DND-41 (cell line): Measurements from ENCODE around the gene AATK.

Experiments
- ATAC-seq: fragments of 200-7000 bp; cut with Tn5 transposase; 3 replicates; pipeline ENCODE4 v1.9.1; 2021; ENCODE audit warnings: low read depth; ENCODE audit not compliant: insufficient read depth
- DNase-seq: peaks from one replicate; pipeline ENCODE4 v3.0.0-alpha.2; 2020
- H2AFZ ChIP-seq: 2 replicates; pipeline ENCODE4 v1.6.0; 2012; ENCODE audit warnings: low read depth, low read length
- H3K27ac ChIP-seq: 2 replicates; pipeline ENCODE4 v1.5.1; 2012; ENCODE audit warnings: low read length, inconsistent platforms
- H3K27me3 ChIP-seq: fragments of 200-600 bp; sonication (generic); 2 replicates; pipeline ENCODE4 v1.6.0; 2012; ENCODE audit warnings: low read length, mild to moderate bottlenecking, inconsistent platforms; ENCODE audit not compliant: insufficient read depth, poor library complexity
- H3K36me3 ChIP-seq: 2 replicates; pipeline ENCODE4 v1.5.1; 2012; ENCODE audit warnings: low read length, inconsistent platforms; ENCODE audit not compliant: insufficient read depth
- H3K4me1 ChIP-seq: 2 replicates; pipeline ENCODE4 v1.5.1; 2012; ENCODE audit warnings: mild to moderate bottlenecking, low read length; ENCODE audit not compliant: insufficient read depth
- H3K4me2 ChIP-seq: 2 replicates; pipeline ENCODE4 v1.6.0; 2012; ENCODE audit warnings: mild to moderate bottlenecking, moderate library complexity, low read length, inconsistent platforms; ENCODE audit not compliant: insufficient read depth
- H3K4me3 ChIP-seq, 2 experiments: fragments of 200-600 bp in 1 of 2; shearing (Covaris generic) in 1 of 2; 2 replicates each; pipeline ENCODE4 v1.5.1; 2012 to 2016; ENCODE audit warnings: inconsistent platforms in 2 of 2, low read length in 2 of 2, mild to moderate bottlenecking in 2 of 2, low read depth in 1 of 2, moderate library complexity in 1 of 2
- H3K79me2 ChIP-seq: 2 replicates; pipeline ENCODE4 v1.6.0; 2012; ENCODE audit warnings: low read length, inconsistent platforms; ENCODE audit not compliant: insufficient read depth
- H3K9ac ChIP-seq: 2 replicates; pipeline ENCODE4 v1.6.0; 2012; ENCODE audit warnings: low read depth, mild to moderate bottlenecking, inconsistent platforms, low read length, moderate library complexity
- H3K9me3 ChIP-seq: 2 replicates; pipeline ENCODE4 v1.5.1; 2012; ENCODE audit warnings: low read length, moderate library complexity, mild to moderate bottlenecking, inconsistent platforms; ENCODE audit not compliant: insufficient read depth, severe bottlenecking
- H4K20me1 ChIP-seq: 2 replicates; pipeline ENCODE4 v1.6.0; 2012; ENCODE audit warnings: low read length; ENCODE audit not compliant: insufficient read depth
- EZH2 ChIP-seq: IDR thresholded peaks from 3 replicates; pipeline ENCODE4 v1.6.1; 2012; ENCODE audit warnings: borderline replicate concordance, low read depth, mild to moderate bottlenecking, moderate library complexity, low read length, inconsistent platforms; ENCODE audit not compliant: severe bottlenecking
- TF ChIP-seq, protein P1 (sequence below): IDR thresholded peaks from 2 replicates; pipeline ENCODE4 v1.5.1; 2012; ENCODE audit warnings: borderline replicate concordance, low read length, moderate library complexity, mild to moderate bottlenecking; ENCODE audit not compliant: poor library complexity, severe bottlenecking; ENCODE audit errors: extremely low read depth

The AATK gene

DNA sequence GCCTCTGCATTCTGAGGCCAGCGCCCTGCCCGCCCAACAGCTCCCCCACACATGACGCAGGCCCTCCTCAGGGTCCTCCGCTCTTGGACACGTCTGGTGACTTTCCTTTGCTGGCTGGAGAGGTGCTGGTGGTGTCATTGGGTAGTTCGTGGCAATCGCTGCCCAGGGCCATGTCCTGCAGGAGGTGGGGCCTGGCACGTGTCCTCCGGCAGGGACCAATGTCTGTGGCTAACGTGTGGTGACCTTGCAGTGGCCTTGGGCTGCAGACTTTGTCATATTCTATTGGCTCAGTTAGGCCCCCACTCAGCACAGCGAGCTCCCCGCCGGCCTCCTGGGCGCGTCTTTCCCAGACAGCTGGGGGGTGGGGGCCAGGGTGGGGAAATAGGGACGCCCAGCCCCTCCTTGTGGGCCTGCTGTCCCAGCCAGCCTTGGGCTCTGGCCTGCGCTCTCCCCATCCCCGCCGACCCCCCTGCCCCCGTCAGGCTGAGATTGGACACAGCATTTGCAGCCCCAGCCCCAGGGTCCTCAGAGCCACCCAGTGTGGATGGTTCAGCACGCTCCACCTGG, 52.8 kb downstream of the AATK start:
- no peaks in the 10 kb centered on the region for H3K36me3 ChIP-seq
- ATAC-seq = no peak
- no peak overlapping the region for H3K4me3 ChIP-seq
- no peak for DNase-seq
- H4K20me1 ChIP-seq = peaks cover 5% of the 10 kb centered on the region; the same call in 1 of the 2 replicates
- H3K27me3 ChIP-seq = no peaks in the 10 kb centered on the region
- no peaks in the 10 kb centered on the region for H3K4me1 ChIP-seq
- no peaks in the 10 kb centered on the region for H3K9me3 ChIP-seq
- H3K79me2 ChIP-seq = no peaks in the 10 kb centered on the region
- H3K9ac ChIP-seq = no peak overlapping the region
- no peak overlapping the region for H3K27ac ChIP-seq
- TF ChIP-seq, protein P1, sequence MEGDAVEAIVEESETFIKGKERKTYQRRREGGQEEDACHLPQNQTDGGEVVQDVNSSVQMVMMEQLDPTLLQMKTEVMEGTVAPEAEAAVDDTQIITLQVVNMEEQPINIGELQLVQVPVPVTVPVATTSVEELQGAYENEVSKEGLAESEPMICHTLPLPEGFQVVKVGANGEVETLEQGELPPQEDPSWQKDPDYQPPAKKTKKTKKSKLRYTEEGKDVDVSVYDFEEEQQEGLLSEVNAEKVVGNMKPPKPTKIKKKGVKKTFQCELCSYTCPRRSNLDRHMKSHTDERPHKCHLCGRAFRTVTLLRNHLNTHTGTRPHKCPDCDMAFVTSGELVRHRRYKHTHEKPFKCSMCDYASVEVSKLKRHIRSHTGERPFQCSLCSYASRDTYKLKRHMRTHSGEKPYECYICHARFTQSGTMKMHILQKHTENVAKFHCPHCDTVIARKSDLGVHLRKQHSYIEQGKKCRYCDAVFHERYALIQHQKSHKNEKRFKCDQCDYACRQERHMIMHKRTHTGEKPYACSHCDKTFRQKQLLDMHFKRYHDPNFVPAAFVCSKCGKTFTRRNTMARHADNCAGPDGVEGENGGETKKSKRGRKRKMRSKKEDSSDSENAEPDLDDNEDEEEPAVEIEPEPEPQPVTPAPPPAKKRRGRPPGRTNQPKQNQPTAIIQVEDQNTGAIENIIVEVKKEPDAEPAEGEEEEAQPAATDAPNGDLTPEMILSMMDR = no peak
- no peak for TF ChIP-seq EZH2
- no peak overlapping the region for H3K4me2 ChIP-seq
- no peak overlapping the region for H2AFZ ChIP-seq

DNA sequence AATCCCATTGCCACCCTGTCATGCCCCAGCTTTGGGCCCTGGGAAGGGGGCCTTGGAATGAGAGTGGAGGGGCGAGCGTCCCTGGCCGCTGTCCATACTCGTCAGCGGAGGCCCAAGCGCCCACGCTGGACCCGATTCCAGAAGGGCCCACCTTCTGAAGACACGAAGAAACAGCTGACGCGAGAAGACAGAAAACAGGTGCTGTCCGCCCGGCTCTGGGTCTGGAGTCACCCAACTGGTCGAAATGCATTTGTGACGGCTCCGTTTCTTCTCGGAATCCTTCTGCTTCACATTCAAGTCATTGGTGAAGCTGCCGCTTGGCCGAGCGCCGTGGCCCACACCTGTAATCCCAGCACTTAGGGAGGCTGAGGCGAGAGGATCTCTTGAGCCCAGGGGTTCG, 53.6 kb downstream of the AATK start:
- Histone ChIP-seq H3K27me3 (no peaks in the 10 kb centered on the region), H3K36me3 (no peaks in the 10 kb centered on the region), H3K4me2 (no peak overlapping the region), H3K9me3 (no peaks in the 10 kb centered on the region), H2AFZ (no peak overlapping the region), H4K20me1 (peaks cover 5% of the 10 kb centered on the region; the same call in 1 of the 2 replicates), H3K9ac (no peak overlapping the region), H3K4me1 (no peaks in the 10 kb centered on the region), H3K4me3 (no peak overlapping the region), H3K27ac (no peak overlapping the region), H3K79me2 (no peaks in the 10 kb centered on the region)
- ATAC-seq (no peak), DNase-seq (no peak)
- TF ChIP-seq, protein P1 = no peak
- no peak for TF ChIP-seq EZH2

DNA sequence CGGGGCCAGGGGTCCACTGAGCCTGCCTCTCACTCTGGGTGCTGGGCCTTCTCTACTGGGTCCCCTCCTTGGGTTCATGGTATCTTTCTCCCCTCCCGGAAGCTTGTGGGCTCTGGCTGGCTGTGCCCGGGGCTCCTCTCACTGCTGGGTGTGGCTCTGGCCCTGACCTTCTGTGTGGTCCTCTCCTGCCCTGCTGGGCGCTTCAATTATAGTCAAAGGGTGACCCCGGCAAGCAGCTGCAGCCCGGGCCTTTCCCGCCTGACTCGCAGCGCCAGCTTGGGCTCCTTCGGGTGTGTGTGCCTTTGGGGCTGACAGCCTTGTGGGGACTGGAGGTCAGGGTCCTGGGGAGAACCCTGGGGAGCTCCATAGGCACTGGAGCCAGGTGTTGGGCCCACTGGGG, 55.0 kb downstream of the AATK start:
- no peaks in the 10 kb centered on the region for H3K79me2 ChIP-seq
- no peaks in the 10 kb centered on the region for H3K27me3 ChIP-seq
- H2AFZ ChIP-seq = no peak overlapping the region
- no peak for ATAC-seq
- no peak overlapping the region for H3K27ac ChIP-seq
- H3K9ac ChIP-seq = no peak overlapping the region
- no peak overlapping the region for H3K4me2 ChIP-seq
- H4K20me1 ChIP-seq = peaks cover 5% of the 10 kb centered on the region; the same call in 1 of the 2 replicates
- H3K9me3 ChIP-seq = no peaks in the 10 kb centered on the region
- no peak for DNase-seq
- H3K4me1 ChIP-seq = no peaks in the 10 kb centered on the region
- no peaks in the 10 kb centered on the region for H3K36me3 ChIP-seq
- no peak overlapping the region for H3K4me3 ChIP-seq
- no peak for TF ChIP-seq EZH2
- TF ChIP-seq, protein P1 = no peak

DNA sequence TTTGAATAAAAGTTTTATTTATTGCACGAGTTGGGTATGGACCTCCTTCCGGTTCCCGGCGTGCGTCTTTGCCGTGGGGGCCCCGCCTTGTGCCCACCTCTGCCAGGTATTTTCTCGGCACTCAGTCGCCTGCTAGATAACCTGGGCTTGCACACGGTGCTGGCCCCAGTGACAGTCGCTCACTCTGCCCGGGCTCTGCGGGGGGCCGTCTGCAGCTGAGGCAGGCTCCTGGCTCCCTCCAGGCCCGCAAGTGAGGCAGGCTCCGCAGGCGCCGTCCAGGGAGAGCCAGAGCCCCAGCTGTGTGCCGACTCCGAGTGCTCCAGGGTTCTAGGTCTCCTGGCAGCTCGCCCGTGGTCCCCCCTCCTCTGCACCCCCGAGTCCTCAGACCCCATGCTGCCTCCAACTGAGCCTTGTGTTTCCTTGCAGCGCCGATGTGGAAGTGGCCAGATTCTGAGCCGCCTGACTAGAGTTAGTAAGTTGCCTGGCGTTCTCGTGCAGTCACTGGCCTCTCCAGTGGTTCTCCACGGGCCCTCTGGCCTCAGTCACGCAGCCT, 55.5 kb downstream of the AATK start:
- Histone ChIP-seq H3K4me3 (no peak overlapping the region), H3K9me3 (no peaks in the 10 kb centered on the region), H3K79me2 (no peaks in the 10 kb centered on the region), H3K27ac (no peak overlapping the region), H3K36me3 (no peaks in the 10 kb centered on the region), H4K20me1 (peaks cover 5% of the 10 kb centered on the region; the same call in 1 of the 2 replicates), H3K4me1 (no peaks in the 10 kb centered on the region), H2AFZ (no peak overlapping the region), H3K9ac (no peak overlapping the region), H3K4me2 (no peak overlapping the region), H3K27me3 (no peaks in the 10 kb centered on the region)
- DNase-seq = no peak
- TF ChIP-seq EZH2 = no peak
- TF ChIP-seq, protein P1 = no peak
- no peak for ATAC-seq
